Heart right ventricle (tissue), 16 donors: ENCODE measurements around the gene AMN1. TPM values are rescaled to one million over a fixed set of nuclear protein-coding genes. Genes with fewer than 3 reads are reported as not detected.
"Not testable (repeated sequence)": the region's sequence is repeated elsewhere in the genome, so short reads cannot be mapped to it uniquely, and the experiment has no call there.

Experiments
- ATAC-seq, 8 donors: fragments of 200-7000 bp; cut with Tn5 transposase; one replicate each; pipeline ENCODE4 v1.9.1; 2020; ENCODE audit warnings: mild to moderate bottlenecking in 8 of 8, moderate library complexity in 8 of 8, moderate number of reproducible peaks in 1 of 8
- DNase-seq, 2 donors: peaks; one replicate each; pipeline ENCODE4 v3.0.0-alpha.2; 2020
- H3K27ac ChIP-seq, 10 donors: fragments of 200-600 bp; sonication (generic) in 2 of 10; one replicate each; pipeline versions ENCODE4 v1.5.0 to v1.8.0; 2020 to 2022; ENCODE audit warnings: mild to moderate bottlenecking in 3 of 10
- H3K27me3 ChIP-seq, 7 donors: fragments of 200-600 bp; one replicate each; pipeline ENCODE4 v1.8.0; 2021 to 2022; ENCODE audit warnings: mild to moderate bottlenecking in 2 of 7
- H3K36me3 ChIP-seq, 9 donors: fragments of 200-600 bp; sonication (generic) in 1 of 9; one replicate each; pipeline versions ENCODE4 v1.5.0 to v1.8.0; 2020 to 2022; ENCODE audit warnings: mild to moderate bottlenecking in 2 of 9
- H3K4me1 ChIP-seq, 9 donors: fragments of 200-600 bp; sonication (generic) in 1 of 9; one replicate each; pipeline versions ENCODE4 v1.5.0 to v1.8.0; 2020 to 2022; ENCODE audit warnings: mild to moderate bottlenecking in 4 of 9
- H3K4me3 ChIP-seq, 10 donors: fragments of 200-600 bp; sonication (generic) in 2 of 10; one replicate each; pipeline versions ENCODE4 v1.5.0 to v1.8.0; 2020 to 2022; ENCODE audit warnings: mild to moderate bottlenecking in 7 of 10, moderate library complexity in 2 of 10
- H3K9me3 ChIP-seq, 11 donors: fragments of 200-600 bp in 10 of 11; sonication (generic) in 2 of 11; one replicate each; pipeline versions ENCODE4 v1.5.0 to v1.8.0; 2013 to 2022; ENCODE audit warnings: mild to moderate bottlenecking in 2 of 11, control low read depth in 1 of 11, moderate library complexity in 1 of 11
- CTCF ChIP-seq, 9 donors: fragments of 200-600 bp; sonication (generic) in 2 of 9; IDR thresholded peaks; one replicate each; pipeline versions ENCODE4 v1.5.0 to v1.8.0; 2021 to 2022; ENCODE audit warnings: antibody characterized with exemption in 9 of 9, mild to moderate bottlenecking in 5 of 9, moderate library complexity in 1 of 9
- WGBS, 2 donors: extraction: QIAGEN DNeasy Blood & Tissue Kit; methylation state at CpG; one replicate each; pipeline ENCODE4 v1.1.7; 2013; ENCODE audit warnings: inconsistent platforms in 1 of 2; 5-methylcytosine and 5-hydroxymethylcytosine counted together
- intact Hi-C, 10 donors: fragments of 100-400 bp; cut with DNase I; formaldehyde crosslinking; loops; one replicate each; pipeline versions ENCODE4 v1.11.1 to v1.14.2; 2022
- polyA plus RNA-seq, 2 donors: library from polyadenylated mRNA; stranded (reverse); fragments of 200-250 nt; gene quantifications; one replicate each; pipeline ENCODE4 v1.2.3, GENCODE V29; 2013
- total RNA-seq, 10 donors: library from RNA; stranded (reverse); fragmentation: NEBNext Ultra II Directional in 3 of 10; extraction: Animal tissue kit (Norgen Biotek cat#: 25700) in 3 of 10; gene quantifications; one replicate each; pipeline versions ENCODE4 v1.2.1 to v1.2.4, GENCODE V29; 2021 to 2023
- donor health status: Arrhythmogenic right ventricular cardiomyopathy.
- donor health status: ischemic (EF 13 %, LVEDD 7.1; RV severe dilation, severe dysfunction).
- donor health status: healthy with polysubstance abuse.
- donor health status: DM: no; HTN: yes; CAD: no.
- donor health status: DM: no; HTN: no; CAD: no.
- donor health status: ischemic (EF 25% LVEDD 6.9; RV normal size, moderate dysfunction).
- donor health status: ischemic (EF 25% LVEDD 5.7; RV mildly dilated, moderate dysfunction).
- donor health status: healthy.
- donor health status: DM: yes; HTN: yes; CAD: no.
- donor health status: Ischemic cardiomyopathy.
- donor health status: ischemic (EF 35%, LVEDD 5.7; RV mildly dilated, moderate dysfunction).
- donor health status: nonischemic (EF 11% LVEDD 7.7; RV severe dilation, severe dysfunction).
- donor health status: DM: yes; HTN: yes; CAD: no.
- donor health status: PGD.
- donor health status: ischemic (EF 29% LVEDD 5.4; RV normal size, mild dysfunction).
- donor health status: nonischemic (EF 23%, LVEDD 6.1; RV moderate dilation, normal function).

The AMN1 gene
- total and polyA plus RNA-seq, 12 donors: 11.3 to 24.9 (median 14.0) TPM

- no peak overlapping the region for H3K4me3 ChIP-seq
- H3K27ac ChIP-seq: no peak overlapping the region
- no peaks in the 10 kb centered on the region for H3K27me3 ChIP-seq
- intact Hi-C loops: no loop called here
- no peak for DNase-seq
- no peak for ATAC-seq
- WGBS, 2 donors: 78 to 81% methylated on average over 4 of the region's 4 CpGs
- peaks cover 0 to 5% (median 0%) of the 10 kb centered on the region in 11 donors for H3K9me3 ChIP-seq
- H3K36me3 ChIP-seq: no peaks in the 10 kb centered on the region
- peaks cover 0 to 17% (median 0%) of the 10 kb centered on the region in 9 donors for H3K4me1 ChIP-seq
- no peak for TF ChIP-seq CTCF (IDR thresholded peaks at IDR 0.05)
Measured at GRCh38 chr12:31772186-31772585, 43.4 kb upstream of the AMN1 start.

- no peak for DNase-seq
- Histone ChIP-seq H3K36me3 (no peaks in the 10 kb centered on the region), H3K27me3 (no peaks in the 10 kb centered on the region), H3K4me1 (peaks cover 0 to 5% (median 0%) of the 10 kb centered on the region in 9 donors), H3K27ac (no peak overlapping the region), H3K4me3 (no peak overlapping the region), H3K9me3 (peaks cover 0 to 14% (median 0%) of the 10 kb centered on the region in 11 donors)
- intact Hi-C loops: no loop called here
- no peak for ATAC-seq
- no peak for TF ChIP-seq CTCF (IDR thresholded peaks at IDR 0.05)
- 89 to 91% methylated on average over 2 of the region's 2 CpGs for WGBS, 2 donors
Measured at GRCh38 chr12:31768046-31768445, 39.2 kb upstream of the AMN1 start.

DNA sequence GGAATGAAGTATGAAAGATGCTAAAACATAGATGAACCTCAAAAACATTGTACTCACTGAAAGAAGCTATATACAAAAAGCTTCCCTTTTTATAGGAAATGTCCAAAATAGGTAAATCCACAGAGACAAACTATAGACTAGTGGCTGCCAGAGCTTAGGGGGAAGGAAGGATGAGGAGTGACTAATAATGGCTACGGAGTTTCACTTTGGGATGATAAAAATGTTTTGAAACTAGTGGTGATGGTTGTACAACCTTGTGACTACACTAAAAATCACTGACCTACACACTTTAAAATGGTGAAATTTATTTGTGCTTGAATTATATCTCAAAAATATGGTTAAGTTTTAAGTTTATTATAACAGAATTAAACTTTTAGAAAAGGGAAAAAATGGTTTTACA lies 37.1 kb upstream of the AMN1 start:
- H3K4me3 ChIP-seq: no peak overlapping the region
- no peaks in the 10 kb centered on the region for H3K36me3 ChIP-seq
- DNase-seq (no peak), ATAC-seq (no peak)
- no peak overlapping the region for H3K27ac ChIP-seq
- peaks cover 0 to 20% (median 0%) of the 10 kb centered on the region in 11 donors for H3K9me3 ChIP-seq
- H3K27me3 ChIP-seq: no peaks in the 10 kb centered on the region
- WGBS, 2 donors: 55 to 61% methylated on average over 1 of the region's 1 CpG
- H3K4me1 ChIP-seq: no peaks in the 10 kb centered on the region
- TF ChIP-seq CTCF (IDR thresholded peaks at IDR 0.05): no peak
- intact Hi-C loops: no loop called here

DNA sequence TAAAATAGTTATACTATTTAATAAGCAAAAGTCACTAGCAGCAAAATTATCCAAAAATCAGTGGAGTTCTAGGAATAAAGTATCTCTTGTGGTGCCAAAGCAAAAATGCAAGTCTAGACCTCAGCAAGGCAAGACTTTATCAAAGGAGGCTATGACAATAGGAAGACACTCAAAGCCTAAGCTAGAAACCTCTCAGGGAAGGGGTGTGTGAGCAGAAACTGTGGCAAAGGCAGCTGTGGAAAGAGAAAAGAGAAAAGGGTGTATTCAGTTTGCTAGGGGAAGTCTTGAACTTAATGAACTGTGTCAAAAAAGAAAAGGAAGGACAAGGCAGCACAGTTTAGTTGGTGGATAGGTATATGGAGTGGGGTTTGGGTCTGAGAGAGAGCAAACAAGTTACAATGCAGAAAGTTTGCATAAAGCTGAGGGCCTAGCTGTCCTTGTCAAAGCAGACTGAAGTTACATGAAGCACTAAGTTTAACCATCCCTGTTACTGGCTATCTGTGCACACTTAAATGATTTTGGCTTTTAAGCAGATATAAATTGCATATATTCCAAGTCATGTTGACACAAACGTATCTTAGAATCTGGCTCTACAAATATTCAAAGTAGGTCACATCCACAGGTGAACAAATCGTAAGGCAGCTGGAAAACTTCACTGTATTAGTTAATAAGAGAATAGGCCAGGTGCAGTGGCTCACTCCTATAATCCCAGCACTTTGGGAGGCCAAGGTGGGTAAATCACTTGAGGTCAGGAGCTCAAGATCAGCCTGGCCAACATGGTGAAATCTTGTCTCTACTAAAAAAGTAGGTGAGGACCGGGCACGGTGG lies 31.0 kb upstream of the AMN1 start:
- H3K4me3 ChIP-seq: no peak overlapping the region
- H3K36me3 ChIP-seq: no peaks in the 10 kb centered on the region
- WGBS, 2 donors: 91 to 94% methylated on average over 4 of the region's 4 CpGs
- H3K27ac ChIP-seq: no peak overlapping the region
- no peaks in the 10 kb centered on the region for H3K27me3 ChIP-seq
- intact Hi-C loops: no loop called here
- ATAC-seq (no peak), DNase-seq (no peak)
- TF ChIP-seq CTCF (IDR thresholded peaks at IDR 0.05): no peak
- peaks cover 0 to 7% (median 0%) of the 10 kb centered on the region in 9 donors for H3K4me1 ChIP-seq
- peaks cover 0 to 7% (median 0%) of the 10 kb centered on the region in 11 donors for H3K9me3 ChIP-seq

DNA sequence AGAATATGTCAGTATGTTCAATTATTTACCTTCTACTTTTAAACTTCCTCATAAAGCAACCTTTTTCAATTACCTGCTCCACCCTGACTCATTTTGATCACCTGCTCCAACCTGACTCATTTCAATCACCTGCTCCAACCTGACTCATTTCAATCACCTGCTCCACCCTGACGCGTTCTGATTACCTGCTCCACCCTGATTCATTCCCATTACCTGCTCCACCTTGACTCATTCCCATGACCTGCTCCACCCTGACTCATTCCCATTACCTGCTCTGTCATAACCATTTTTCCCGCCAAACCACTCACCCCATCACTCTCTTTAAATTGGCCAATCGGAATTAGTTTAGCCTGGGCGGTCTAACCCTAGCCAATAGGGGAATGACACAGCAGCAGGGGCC lies 29.5 kb upstream of the AMN1 start:
- H3K9me3 ChIP-seq, H3K4me1 ChIP-seq, H3K27me3 ChIP-seq, H3K4me3 ChIP-seq, H3K27ac ChIP-seq, H3K36me3 ChIP-seq, DNase-seq, intact Hi-C loops, ATAC-seq: not testable (repeated sequence)
- WGBS, 2 donors: 97% methylated on average over 5 of the region's 5 CpGs
